ENCODE measurements around the gene PRKCH. TPM values are rescaled to one million over a fixed set of nuclear protein-coding genes. Genes with fewer than 3 reads are reported as not detected.

PRKCH gene
- total RNA-seq, 1 experiment from 2014 or later = 5.2 TPM

GRCh38 chr14:61543946-61544345, 222.6 kb downstream of the PRKCH start:
- Histone ChIP-seq H3K79me1 (ENCODE audit: insufficient read depth, low read depth, low read length, poor library complexity, severe bottlenecking) (no peaks in the 10 kb centered on the region), H3K56ac (ENCODE audit: insufficient read length, low read depth, low read length) (no peak overlapping the region), H3K9ac (ENCODE audit: extremely low read depth, insufficient read length, low read length) (no peak overlapping the region), H2BK12ac (ENCODE audit: insufficient read length, low read depth, low read length) (no peak overlapping the region), H3K4ac (ENCODE audit: low read depth, low read length) (no peak overlapping the region), H2AK5ac (ENCODE audit: insufficient read length, low read length) (no peak overlapping the region), H2AFZ (ENCODE audit: low read length) (no peak overlapping the region), H4K20me1 (ENCODE audit: control insufficient read depth, insufficient read depth, insufficient read length) (no peaks in the 10 kb centered on the region), H2BK15ac (ENCODE audit: low read depth, low read length) (no peak overlapping the region), H4K8ac (replicated peaks; ENCODE audit: insufficient read length, low read depth, low read length) (no peak overlapping the region), H3K18ac (ENCODE audit: insufficient read length, low read depth, low read length) (no peak overlapping the region), H2BK5ac (ENCODE audit: insufficient read length, low read length) (no peak overlapping the region), H3K23me2 (ENCODE audit: insufficient read length, low read depth, low read length, poor library complexity, severe bottlenecking) (no peaks in the 10 kb centered on the region), H2BK120ac (ENCODE audit: low read depth, low read length, poor library complexity, severe bottlenecking) (no peak overlapping the region), H4K91ac (ENCODE audit: insufficient read length, low read depth, low read length) (no peak overlapping the region), H3K4me2 (ENCODE audit: insufficient read depth, insufficient read length, low read length) (no peak overlapping the region), H4K5ac (ENCODE audit: insufficient read length, low read depth, low read length) (no peak overlapping the region), H3K27ac (ENCODE audit: insufficient read length, low read depth, low read length) (no peak overlapping the region), H3K4me1 (ENCODE audit: insufficient read depth, low read length) (no peaks in the 10 kb centered on the region), H3K27me3 (ENCODE audit: insufficient read depth, low read length) (no peaks in the 10 kb centered on the region), H3K23ac (ENCODE audit: insufficient read length, low read depth, low read length) (no peak overlapping the region), H3T11ph (ENCODE audit: low read length) (no peak overlapping the region), H3K79me2 (ENCODE audit: insufficient read depth, low read length) (no peaks in the 10 kb centered on the region), H3K14ac (ENCODE audit: insufficient read depth, low read length) (no peak overlapping the region), H2BK20ac (ENCODE audit: low read depth, low read length, poor library complexity, severe bottlenecking) (no peak overlapping the region), H3K9me3 (ENCODE audit: control insufficient read depth, low read depth, low read length) (no peaks in the 10 kb centered on the region)
- Mint-ChIP-seq H3K36me3 (ENCODE audit: insufficient read depth in 1 of 3, low read depth in 3 of 3) (no peaks in the 10 kb centered on the region; a peak in 1 of 7 replicates), H3K9me3 (no peaks in the 10 kb centered on the region), H3K27me3 (ENCODE audit: low read depth) (no peaks in the 10 kb centered on the region), H3K4me3 (no peak overlapping the region), H3K27ac (no peak overlapping the region), H3K4me1 (peaks cover 10 to 15% of the 10 kb centered on the region in 2 experiments; a peak in 3 of 4 replicates)
- no peak for TF ChIP-seq CTCF (conservative IDR thresholded peaks at IDR 0.05)
- no CpG with 5 or more reads among the region's 7 CpGs for WGBS (ENCODE audit: extremely low coverage, insufficient read length, low lambda C conversion rate)
- DNase-seq = no peak
